CD4-positive, alpha-beta T cell treated with Interleukin-17A for 1 hour (primary cell): ENCODE data around the gene GIPC2.

ENCODE experiments used
- DNase-seq: peaks from one replicate; pipeline ENCODE4 v3.0.0-alpha.2; 2020

GIPC2 gene

DNA sequence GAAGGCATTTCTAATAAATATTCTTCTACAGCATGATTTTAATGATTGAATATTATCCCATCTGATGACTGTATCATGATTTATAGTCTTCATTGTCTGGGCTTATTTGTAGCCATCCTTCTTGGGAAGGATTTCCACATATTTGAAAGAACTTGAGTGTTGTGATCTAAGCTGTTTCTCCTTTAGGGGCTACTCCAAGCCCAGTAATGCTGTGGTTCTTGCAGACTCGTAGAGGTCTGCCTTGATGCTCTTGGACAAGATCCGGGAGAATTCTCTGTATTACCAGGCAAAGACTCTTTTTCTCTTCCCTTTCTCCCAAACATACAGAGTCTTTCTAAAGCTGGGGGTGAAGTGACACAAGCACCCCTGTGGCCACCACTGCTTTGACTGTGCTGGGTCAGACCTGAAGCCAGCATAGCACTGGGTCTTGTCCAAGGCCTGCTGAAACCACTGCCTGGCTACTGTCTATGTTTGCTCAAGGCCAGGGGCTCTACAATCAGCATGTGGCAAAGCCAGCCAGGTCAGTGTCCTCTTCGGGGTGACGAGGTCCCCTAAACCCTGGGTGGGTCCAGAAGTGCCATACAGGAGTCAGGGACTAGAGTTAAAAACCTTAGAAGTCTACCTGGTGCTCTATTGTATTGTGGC lies 107.4 kb downstream of the GIPC2 start:
- DNase-seq: no peak

DNA sequence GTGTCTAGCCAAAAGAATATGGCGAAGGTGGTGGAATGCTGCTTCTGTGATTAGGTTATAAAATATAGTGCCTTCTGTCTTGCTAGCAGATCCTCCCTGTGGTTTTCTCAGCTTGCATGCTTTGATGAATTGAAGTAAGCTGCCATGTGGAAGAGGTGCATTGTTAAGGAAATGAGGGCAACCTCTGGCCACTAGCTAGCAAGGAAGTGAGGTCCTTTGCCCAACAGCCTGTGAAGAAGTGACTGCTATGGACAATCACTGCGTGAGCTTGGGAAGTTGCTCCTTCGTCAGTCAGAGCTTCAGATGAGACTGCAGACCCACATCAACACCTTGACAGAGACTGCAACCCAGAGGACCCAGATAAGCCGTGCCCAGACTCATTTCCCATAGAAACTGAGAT lies 109.4 kb downstream of the GIPC2 start:
- DNase-seq: no peak

DNA sequence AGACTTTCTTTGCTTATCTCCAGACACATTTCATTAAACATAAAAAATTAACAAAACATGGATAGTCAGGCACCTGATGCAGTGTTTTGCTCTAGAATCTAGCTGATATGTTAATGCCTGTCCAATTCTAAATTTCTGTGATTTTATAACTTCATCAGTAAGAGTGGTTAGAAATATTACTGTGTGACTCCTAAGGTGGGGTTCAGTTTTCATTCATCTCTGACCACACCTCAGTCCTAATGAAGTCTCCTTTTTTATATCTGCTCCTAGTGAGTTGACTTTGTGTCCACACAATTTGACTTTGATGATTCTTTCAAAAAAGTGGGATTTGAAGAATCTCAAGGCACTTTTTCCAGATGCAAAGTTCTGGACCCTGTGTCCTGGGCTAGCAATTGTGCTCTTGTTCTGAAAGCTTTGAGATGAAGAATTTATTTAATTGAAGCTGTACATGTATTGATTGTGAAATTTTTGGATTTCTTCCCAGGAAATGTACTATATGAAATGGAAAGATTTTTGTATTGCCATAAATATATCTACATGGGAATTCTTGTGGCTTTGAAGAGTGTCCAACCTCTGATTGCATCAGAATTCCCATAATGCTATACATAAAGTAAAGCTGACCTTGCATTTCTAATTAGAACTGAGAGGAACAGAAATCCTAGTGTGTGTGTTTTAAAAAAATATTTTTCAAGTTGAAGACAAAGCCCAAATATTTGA lies 111.2 kb downstream of the GIPC2 start:
- DNase-seq: no peak

DNA sequence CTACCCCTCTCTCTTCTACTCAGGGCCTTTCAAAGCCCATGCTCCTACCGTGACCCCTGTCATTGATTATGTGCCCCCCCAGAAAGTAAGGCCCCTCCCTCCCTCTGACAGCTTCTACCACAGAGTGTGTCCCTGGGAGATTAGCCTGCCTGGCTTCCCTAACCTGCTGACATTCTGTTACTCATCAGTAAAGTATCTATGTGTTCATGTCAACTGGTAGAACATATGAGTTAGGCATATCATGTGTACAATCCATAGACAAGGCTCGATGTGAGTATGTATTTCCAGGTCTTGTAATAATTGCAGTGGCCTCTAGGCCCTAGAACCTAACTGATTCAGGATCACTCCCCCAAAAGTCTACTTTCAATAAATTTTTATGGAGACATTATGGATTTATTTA lies 120.0 kb downstream of the GIPC2 start:
- DNase-seq: no peak

DNA sequence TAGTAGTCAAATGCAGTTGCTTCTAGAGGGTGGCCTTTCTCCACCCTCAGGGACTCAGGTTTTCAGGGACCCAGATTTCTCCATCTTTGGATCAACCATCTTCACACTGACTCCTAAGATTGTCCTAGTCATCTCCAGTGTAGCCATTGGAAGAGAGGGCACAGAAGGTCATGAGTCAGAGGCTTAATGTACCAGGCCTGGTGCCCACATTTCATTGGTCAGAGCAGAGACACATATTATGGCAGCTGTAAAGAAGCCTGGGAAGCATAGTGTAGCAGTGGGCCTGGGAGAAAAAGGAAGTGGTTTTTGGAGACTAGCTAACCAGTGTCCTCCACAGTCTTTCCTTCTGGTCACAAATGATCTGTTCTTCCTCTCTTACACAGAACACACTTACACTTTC lies 122.5 kb downstream of the GIPC2 start:
- no peak for DNase-seq

DNA sequence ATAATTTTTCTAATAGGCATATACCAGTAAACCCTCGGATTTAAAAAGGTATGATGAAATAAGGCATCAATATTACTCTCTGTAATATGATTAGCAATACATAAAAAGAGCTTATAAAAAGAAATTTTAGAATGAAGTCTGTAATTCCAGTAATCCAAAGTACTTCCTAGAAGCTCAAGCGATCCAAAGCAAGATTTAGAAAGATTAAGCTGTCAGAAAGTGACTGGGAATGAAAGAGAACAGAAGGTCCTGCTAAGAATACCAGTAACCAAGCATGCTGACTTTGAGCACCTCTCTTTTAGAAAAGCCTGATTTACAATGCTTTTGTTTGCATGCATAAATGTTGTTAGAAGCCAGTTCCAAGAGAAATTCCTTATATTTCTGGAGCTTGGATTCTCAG lies 125.1 kb downstream of the GIPC2 start:
- no peak for DNase-seq

DNA sequence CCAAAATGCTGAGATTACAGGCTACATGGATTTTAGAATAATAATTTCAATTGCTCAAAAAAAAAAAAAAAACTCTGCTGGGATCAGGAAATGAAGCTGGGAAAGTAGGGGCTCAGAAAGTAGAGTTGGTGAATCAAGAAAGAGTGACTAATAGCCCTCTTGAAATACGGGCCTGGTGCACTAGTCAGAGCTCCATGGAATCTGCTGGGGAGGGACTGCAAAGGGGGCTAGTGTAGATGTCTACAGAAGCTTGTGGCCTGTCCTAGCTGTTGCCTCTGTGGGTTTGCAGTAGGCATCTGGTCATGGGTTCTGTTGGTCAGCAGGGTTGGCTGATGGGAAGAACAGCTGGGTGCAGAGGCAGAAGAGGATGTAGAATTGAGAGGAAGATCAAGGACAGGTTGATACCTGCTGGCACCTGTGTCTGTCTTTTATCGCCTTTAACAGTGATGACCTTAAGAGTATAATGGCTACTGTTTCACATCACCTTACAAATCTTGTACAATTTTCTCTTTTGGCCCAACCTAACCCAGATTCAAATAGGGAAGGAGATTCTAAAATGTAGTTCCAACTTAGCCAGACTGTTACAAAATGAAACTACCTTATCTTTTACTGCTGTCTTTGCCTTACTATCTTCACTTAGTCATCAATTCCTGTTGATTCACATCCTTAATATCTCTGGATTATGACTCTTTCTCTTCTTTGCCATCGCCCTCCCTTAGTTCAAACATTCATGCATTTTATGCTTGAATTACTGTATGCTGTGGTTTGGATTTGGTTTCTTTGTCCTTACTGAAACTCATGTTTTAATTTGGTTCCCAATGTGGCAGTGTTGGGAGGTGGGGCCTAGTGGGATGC lies 126.2 kb downstream of the GIPC2 start:
- no peak for DNase-seq

DNA sequence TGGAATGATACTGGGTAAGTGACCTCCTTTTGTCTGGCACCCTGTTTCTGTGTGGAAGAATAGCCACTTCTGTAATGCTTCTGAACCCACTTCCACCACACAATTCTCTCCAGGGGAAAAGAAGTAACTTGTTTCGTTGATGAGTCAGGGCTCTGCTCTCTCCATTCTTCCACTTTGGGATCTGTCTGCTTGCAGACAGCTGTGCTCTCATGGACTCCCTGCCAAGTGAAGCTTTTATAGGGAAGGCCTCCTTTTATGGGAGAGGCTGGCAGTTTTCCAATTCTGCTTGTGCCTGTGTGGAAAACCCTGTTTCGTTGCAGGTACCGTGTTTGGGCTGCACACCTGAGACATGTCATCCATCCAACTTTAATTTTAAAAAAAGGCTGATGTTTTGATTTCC lies 130.7 kb downstream of the GIPC2 start:
- no peak for DNase-seq

DNA sequence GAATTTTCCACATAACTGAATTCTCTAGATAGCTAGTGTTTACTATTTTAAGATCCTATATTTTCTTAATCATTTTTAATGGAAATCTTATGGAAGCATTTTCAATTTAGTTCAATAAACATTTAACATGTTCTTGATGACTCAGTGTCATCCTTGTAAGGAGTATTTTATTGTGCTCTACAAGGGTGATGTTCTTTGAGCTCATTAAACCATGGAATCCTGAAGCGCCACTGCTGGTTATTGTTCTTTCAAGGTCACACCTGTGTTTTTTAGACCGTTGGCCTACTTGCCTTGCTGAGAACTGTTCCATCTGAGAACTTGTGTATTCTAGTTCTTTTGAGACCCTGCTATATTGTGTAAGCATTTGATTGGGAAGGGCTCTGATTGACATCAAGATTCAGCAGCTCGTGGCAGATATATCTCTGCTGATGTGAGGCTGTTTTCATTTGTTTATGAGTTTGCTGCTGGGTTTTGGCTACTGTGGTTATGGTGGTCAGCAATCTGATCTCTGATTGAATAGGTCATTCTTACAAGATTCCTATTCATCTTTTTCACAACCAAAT lies 132.0 kb downstream of the GIPC2 start:
- no peak for DNase-seq

DNA sequence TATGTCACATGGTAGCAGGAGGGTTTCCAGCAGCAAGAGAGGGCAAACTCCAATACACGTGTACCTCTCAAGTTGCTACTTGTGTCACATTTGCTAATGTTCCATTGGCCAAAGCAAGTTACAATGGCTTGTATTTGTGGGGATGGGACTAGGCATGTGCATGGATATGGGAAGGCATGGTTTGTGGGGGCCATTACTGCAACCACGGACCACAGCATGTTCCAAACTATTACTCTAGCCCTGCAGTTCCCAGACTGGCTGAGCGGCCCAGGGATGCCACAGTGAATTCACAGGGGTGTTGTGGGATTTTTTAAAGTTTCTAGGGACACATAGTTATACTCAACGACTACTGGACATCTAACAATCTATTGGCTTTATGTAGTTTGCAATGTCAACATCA lies 133.1 kb downstream of the GIPC2 start:
- no peak for DNase-seq

DNA sequence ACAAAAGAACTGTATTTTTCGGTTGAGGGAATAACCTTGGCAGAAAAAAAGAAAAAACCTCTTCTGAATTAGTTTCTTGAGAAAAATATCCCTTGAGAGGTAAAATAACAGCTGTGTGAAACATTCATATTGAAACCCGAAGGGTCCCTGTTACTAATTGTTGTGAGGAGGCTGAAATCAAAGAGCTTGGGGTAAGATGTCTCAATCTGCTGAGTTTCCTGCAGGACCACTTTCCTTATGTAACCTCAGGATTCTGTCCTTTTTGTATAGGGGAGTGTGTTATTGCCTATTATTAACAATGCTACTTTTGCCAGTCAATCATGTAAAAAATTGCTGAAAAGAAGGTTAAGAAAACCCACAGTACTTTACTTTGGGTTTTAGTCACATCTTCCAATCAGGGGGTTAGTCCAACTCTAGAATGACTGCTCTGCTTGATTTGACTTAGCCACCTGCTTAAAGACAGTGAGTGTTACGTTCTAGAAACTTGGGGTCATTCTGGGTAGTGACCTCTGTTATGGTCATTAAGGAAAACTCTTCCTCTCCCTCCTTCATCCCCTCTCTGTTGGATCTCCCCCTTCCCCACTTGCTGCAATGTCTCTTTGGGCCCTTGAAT lies 138.8 kb downstream of the GIPC2 start:
- DNase-seq: no peak
